GM12878 (cell line): ENCODE measurements around the gene CAB39L.

Experiments used
- BMI1 ChIP-seq: fragments of 450-650 bp; IDR thresholded peaks from 2 replicates; pipeline ENCODE4 v1.6.1; 2016; ENCODE audit warnings: mild to moderate bottlenecking, moderate library complexity, borderline replicate concordance
- HDGF ChIP-seq: fragments of 450-650 bp; IDR thresholded peaks from 2 replicates; pipeline ENCODE4 v1.6.1; 2016; ENCODE audit warnings: antibody characterized with exemption
- KDM1A ChIP-seq: fragments of 200-600 bp; sonication (generic); IDR thresholded peaks from 2 replicates; pipeline ENCODE4 v1.6.1; 2016; ENCODE audit warnings: borderline replicate concordance
- POLR2AphosphoS5 ChIP-seq: IDR thresholded peaks from 2 replicates; pipeline ENCODE4 v1.6.1; 2011; ENCODE audit warnings: mild to moderate bottlenecking, low read length, inconsistent platforms
- STAT1 ChIP-seq: fragments of 450-650 bp; conservative IDR thresholded peaks from 2 replicates; pipeline ENCODE4 v1.6.1; 2014; ENCODE audit warnings: antibody characterized with exemption, mild to moderate bottlenecking
- TCF12 ChIP-seq: IDR thresholded peaks from 2 replicates; pipeline ENCODE4 v1.6.1; 2011; ENCODE audit warnings: low read depth, mild to moderate bottlenecking, low read length
- TF ChIP-seq, protein P1 (sequence below), 3 experiments: IDR thresholded peaks in 2 of 3; conservative IDR thresholded peaks in 1 of 3; 2 replicates each; pipeline ENCODE4 v1.5.1; 2011; ENCODE audit warnings: low read depth in 3 of 3, low read length in 3 of 3, mild to moderate bottlenecking in 3 of 3, control low read depth in 2 of 3, moderate library complexity in 2 of 3, inconsistent platforms in 1 of 3, mixed read lengths in 1 of 3; ENCODE audit not compliant: control insufficient read depth in 2 of 3, insufficient read depth in 1 of 3; ENCODE audit errors: extremely low read depth in 1 of 3

DNA sequence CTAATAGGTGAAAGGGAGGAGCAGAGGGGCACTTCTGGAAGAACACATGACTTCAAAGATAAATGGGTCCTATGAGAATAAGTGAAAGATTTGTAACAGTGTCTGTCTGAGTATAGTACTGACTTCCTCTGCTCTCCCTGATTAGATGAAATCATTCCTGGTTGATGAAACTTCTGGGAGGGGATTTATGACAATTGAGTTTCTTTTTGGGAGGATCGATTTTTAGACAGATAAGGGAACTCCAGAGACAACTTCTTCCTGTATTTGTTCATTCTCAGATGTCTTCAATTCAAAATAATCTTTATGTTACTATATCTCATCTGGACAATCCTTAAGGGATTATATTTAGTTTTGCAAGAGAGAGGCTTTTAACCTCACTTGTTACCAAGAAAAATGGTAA, 20.2 kb upstream of the CAB39L start:
- no peak for TF ChIP-seq KDM1A
- no peak for TF ChIP-seq HDGF
- no peak for TF ChIP-seq POLR2AphosphoS5
- no peak for TF ChIP-seq TCF12
- TF ChIP-seq, protein P1, sequence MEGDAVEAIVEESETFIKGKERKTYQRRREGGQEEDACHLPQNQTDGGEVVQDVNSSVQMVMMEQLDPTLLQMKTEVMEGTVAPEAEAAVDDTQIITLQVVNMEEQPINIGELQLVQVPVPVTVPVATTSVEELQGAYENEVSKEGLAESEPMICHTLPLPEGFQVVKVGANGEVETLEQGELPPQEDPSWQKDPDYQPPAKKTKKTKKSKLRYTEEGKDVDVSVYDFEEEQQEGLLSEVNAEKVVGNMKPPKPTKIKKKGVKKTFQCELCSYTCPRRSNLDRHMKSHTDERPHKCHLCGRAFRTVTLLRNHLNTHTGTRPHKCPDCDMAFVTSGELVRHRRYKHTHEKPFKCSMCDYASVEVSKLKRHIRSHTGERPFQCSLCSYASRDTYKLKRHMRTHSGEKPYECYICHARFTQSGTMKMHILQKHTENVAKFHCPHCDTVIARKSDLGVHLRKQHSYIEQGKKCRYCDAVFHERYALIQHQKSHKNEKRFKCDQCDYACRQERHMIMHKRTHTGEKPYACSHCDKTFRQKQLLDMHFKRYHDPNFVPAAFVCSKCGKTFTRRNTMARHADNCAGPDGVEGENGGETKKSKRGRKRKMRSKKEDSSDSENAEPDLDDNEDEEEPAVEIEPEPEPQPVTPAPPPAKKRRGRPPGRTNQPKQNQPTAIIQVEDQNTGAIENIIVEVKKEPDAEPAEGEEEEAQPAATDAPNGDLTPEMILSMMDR (IDR thresholded peaks at IDR 0.05 in 2 of 3, conservative IDR thresholded peaks at IDR 0.05 in 1 of 3; ENCODE audit: control insufficient read depth in 2 of 3, extremely low read depth in 1 of 3, insufficient read depth in 1 of 3, low read depth in 3 of 3, low read length in 3 of 3) = no peak
- TF ChIP-seq BMI1 = no peak
- no peak for TF ChIP-seq STAT1
